Endodermal cell (in vitro differentiated cells): Measurements from ENCODE around the gene NAA35. TPM values are rescaled to one million over a fixed set of nuclear protein-coding genes. Genes with fewer than 3 reads are reported as not detected.

Source experiments
- DNase-seq: peaks from one replicate; pipeline ENCODE4 v3.0.0-alpha.2; 2017
- H3K27ac ChIP-seq: 2 replicates; pipeline ENCODE4 v1.5.1; 2013; ENCODE audit warnings: mild to moderate bottlenecking, low read depth, low read length, moderate library complexity
- H3K27me3 ChIP-seq: 2 replicates; pipeline ENCODE4 v1.6.1; 2013; ENCODE audit warnings: mild to moderate bottlenecking, low read length, moderate library complexity; ENCODE audit not compliant: insufficient read depth, control insufficient read depth, poor library complexity, severe bottlenecking
- H3K36me3 ChIP-seq: 2 replicates; pipeline ENCODE4 v1.7.0; 2013; ENCODE audit warnings: mild to moderate bottlenecking, low read length, moderate library complexity; ENCODE audit not compliant: control insufficient read depth, insufficient read depth
- H3K4me1 ChIP-seq: one replicate; pipeline ENCODE4 v1.7.0; 2013; ENCODE audit warnings: low read length; ENCODE audit not compliant: control insufficient read depth, insufficient read depth
- H3K4me3 ChIP-seq: 2 replicates; pipeline ENCODE4 v1.5.1; 2013; ENCODE audit warnings: mild to moderate bottlenecking, low read length, moderate library complexity
- H3K9ac ChIP-seq: 2 replicates; pipeline ENCODE4 v1.6.1; 2013; ENCODE audit warnings: mild to moderate bottlenecking, low read length, moderate library complexity; ENCODE audit not compliant: poor library complexity, severe bottlenecking; ENCODE audit errors: extremely low read depth
- H3K9me3 ChIP-seq: 2 replicates; pipeline ENCODE4 v1.6.1; 2013; ENCODE audit warnings: mild to moderate bottlenecking, low read length, moderate library complexity; ENCODE audit not compliant: control insufficient read depth
- H3K27ac Mint-ChIP-seq: 2 replicates; pipeline ENCODE4 v1.8.0; 2020; ENCODE audit warnings: mixed read lengths
- H3K27me3 Mint-ChIP-seq: 2 replicates; pipeline ENCODE4 v1.8.0; 2021; ENCODE audit warnings: mild to moderate bottlenecking, mixed read lengths; ENCODE audit not compliant: insufficient read depth
- H3K36me3 Mint-ChIP-seq: 2 replicates; pipeline ENCODE4 v1.8.0; 2020; ENCODE audit warnings: low read depth, mixed read lengths
- H3K4me1 Mint-ChIP-seq: 2 replicates; pipeline ENCODE4 v1.8.0; 2020; ENCODE audit warnings: mixed read lengths
- H3K4me3 Mint-ChIP-seq: 2 replicates; pipeline ENCODE4 v1.8.0; 2020; ENCODE audit warnings: mild to moderate bottlenecking, moderate library complexity, mixed read lengths
- H3K9me3 Mint-ChIP-seq: 2 replicates; pipeline ENCODE4 v1.8.0; 2020; ENCODE audit warnings: mild to moderate bottlenecking, mixed read lengths
- WGBS, 2 experiments: methylation state at CpG; one replicate each; pipeline versions ENCODE4 v1.1.5 to v1.1.7; 2013; ENCODE audit warnings: missing lambda C conversion rate in 2 of 2, mixed read lengths in 1 of 2; ENCODE audit not compliant: insufficient coverage in 1 of 2, insufficient read length in 1 of 2; 5-methylcytosine and 5-hydroxymethylcytosine counted together
- total RNA-seq, 2 donors: library from RNA; stranded (reverse); fragmentation: NEBNext Ultra II Directional in 1 of 2; extraction: Animal tissue kit (Norgen Biotek cat#: 25700) in 1 of 2; gene quantifications; 2 replicates in 1 of 2; 3 replicates in 1 of 2; pipeline ENCODE4 v1.2.1, GENCODE V29; 2021
- TF ChIP-seq, protein P1 (sequence below): fragments of 200-600 bp; sonication (generic); conservative IDR thresholded peaks from 2 replicates; pipeline ENCODE4 v1.5.0; 2021; ENCODE audit warnings: antibody characterized with exemption, mild to moderate bottlenecking

Gene NAA35
- total RNA-seq, 2 donors from 2014 or later, result 30.3 to 31.4 TPM

DNA sequence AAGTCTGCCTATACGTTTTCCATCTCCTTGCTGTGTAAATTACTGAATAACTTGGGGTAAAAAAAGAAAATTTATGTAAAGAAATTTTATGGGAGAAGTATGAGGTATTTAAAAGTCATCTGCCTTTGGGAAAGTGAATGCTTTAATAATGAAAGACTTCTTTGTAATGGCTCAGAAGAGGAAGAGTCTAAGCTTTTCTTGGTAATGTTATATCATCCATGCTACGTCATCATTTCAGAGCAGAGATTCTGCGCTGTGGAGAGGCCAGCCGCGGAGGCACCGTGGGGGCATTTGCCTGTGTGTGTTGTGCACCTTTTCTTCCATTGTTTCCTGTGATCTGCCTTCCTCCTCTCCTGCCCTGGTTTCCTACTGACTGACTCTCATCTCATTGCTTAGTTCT, 80.2 kb downstream of the NAA35 start:
- Histone ChIP-seq H3K4me3 (no peak overlapping the region), H3K9ac (no peak overlapping the region), H3K27ac (no peak overlapping the region), H3K36me3 (peaks cover 96% of the 10 kb centered on the region), H3K27me3 (no peaks in the 10 kb centered on the region), H3K9me3 (no peaks in the 10 kb centered on the region), H3K4me1 (no peaks in the 10 kb centered on the region)
- no peak for DNase-seq
- Mint-ChIP-seq H3K27ac (no peak overlapping the region), H3K27me3 (no peaks in the 10 kb centered on the region), H3K4me1 (no peaks in the 10 kb centered on the region), H3K36me3 (peaks cover 77% of the 10 kb centered on the region), H3K4me3 (no peak overlapping the region), H3K9me3 (no peaks in the 10 kb centered on the region)
- WGBS, 2 experiments, result 95 to 98% methylated on average over 6 of the region's 6 CpGs
- TF ChIP-seq, protein P1, sequence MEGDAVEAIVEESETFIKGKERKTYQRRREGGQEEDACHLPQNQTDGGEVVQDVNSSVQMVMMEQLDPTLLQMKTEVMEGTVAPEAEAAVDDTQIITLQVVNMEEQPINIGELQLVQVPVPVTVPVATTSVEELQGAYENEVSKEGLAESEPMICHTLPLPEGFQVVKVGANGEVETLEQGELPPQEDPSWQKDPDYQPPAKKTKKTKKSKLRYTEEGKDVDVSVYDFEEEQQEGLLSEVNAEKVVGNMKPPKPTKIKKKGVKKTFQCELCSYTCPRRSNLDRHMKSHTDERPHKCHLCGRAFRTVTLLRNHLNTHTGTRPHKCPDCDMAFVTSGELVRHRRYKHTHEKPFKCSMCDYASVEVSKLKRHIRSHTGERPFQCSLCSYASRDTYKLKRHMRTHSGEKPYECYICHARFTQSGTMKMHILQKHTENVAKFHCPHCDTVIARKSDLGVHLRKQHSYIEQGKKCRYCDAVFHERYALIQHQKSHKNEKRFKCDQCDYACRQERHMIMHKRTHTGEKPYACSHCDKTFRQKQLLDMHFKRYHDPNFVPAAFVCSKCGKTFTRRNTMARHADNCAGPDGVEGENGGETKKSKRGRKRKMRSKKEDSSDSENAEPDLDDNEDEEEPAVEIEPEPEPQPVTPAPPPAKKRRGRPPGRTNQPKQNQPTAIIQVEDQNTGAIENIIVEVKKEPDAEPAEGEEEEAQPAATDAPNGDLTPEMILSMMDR, result no peak

- H3K9ac ChIP-seq, result no peak overlapping the region
- no peaks in the 10 kb centered on the region for H3K27me3 ChIP-seq
- H3K4me1 Mint-ChIP-seq, result no peaks in the 10 kb centered on the region
- no peaks in the 10 kb centered on the region for H3K27me3 Mint-ChIP-seq
- H3K36me3 ChIP-seq, result peaks cover 96% of the 10 kb centered on the region
- H3K27ac Mint-ChIP-seq, result no peak overlapping the region
- TF ChIP-seq, protein P1, result no peak
- H3K4me1 ChIP-seq, result no peaks in the 10 kb centered on the region
- no peak overlapping the region for H3K4me3 ChIP-seq
- H3K9me3 ChIP-seq, result no peaks in the 10 kb centered on the region
- 93% methylated on average over 3 of the region's 3 CpGs; no CpG with 5 or more reads in 1 of the 2 experiments for WGBS, 2 experiments
- H3K9me3 Mint-ChIP-seq, result no peaks in the 10 kb centered on the region
- H3K27ac ChIP-seq, result no peak overlapping the region
- peaks cover 80% of the 10 kb centered on the region for H3K36me3 Mint-ChIP-seq
- H3K4me3 Mint-ChIP-seq, result no peak overlapping the region
- DNase-seq, result no peak
Observed at GRCh38 chr9:86022687-86023266, 81.8 kb downstream of the NAA35 start.

DNA sequence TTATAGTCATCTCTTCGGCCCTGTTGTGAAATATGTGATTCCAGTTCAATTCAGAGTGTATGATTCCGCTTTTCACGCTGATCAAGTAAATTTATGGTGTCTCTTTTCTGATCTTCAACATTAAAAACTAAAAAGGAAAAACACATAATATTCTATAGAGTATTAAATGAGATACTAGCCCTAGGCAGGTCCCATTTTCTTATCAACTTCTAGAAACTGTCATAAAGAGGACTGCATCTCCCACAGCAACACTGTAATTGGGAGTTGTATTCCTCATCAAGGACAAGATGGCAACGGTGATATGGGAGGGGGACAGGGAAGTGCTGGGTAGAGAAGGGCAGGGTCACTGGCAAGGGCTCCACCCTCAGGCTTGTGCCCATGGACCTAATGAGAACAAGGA, 86.8 kb downstream of the NAA35 start:
- Histone ChIP-seq H3K4me3 (no peak overlapping the region), H3K36me3 (peaks cover 67% of the 10 kb centered on the region), H3K4me1 (no peaks in the 10 kb centered on the region), H3K9me3 (no peaks in the 10 kb centered on the region), H3K9ac (no peak overlapping the region), H3K27me3 (no peaks in the 10 kb centered on the region), H3K27ac (no peak overlapping the region)
- Mint-ChIP-seq H3K4me3 (no peak overlapping the region), H3K27ac (no peak overlapping the region), H3K4me1 (peaks cover 3% of the 10 kb centered on the region), H3K9me3 (no peaks in the 10 kb centered on the region), H3K36me3 (peaks cover 86% of the 10 kb centered on the region), H3K27me3 (no peaks in the 10 kb centered on the region)
- DNase-seq, result no peak
- 95 to 100% methylated on average over 2 to 4 of the region's 4 CpGs for WGBS, 2 experiments
- TF ChIP-seq, protein P1, result no peak
